ENCODE data around the gene CHD9.

DNA sequence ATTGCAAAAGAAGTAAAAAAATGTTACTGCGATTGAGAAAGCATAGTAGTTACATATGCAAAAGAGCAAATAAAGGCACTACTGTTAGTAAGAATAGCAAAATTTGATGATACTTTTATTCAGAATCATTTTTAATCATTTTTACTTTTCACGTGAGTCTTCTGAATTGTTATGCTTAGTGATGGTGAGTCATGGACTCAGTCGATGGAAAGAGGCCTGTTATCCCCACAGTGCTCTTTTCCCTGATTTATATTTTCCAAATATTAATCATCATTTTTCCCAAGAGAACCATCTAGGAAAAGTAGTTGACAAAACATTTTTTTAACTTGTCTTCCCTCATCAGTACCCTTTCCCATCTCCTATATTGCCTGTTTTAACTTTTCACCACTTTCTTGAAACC lies 181.1 kb downstream of the CHD9 start:
- TF ChIP-seq POLR2A (IDR thresholded peaks at IDR 0.05) (no peak), POLR2AphosphoS5 (IDR thresholded peaks at IDR 0.05) (no peak)

Measured in prostate gland (tissue), 1 donor.